ENCODE results near the gene ING4. TPM values are rescaled to one million over a fixed set of nuclear protein-coding genes. Genes with fewer than 3 reads are reported as not detected.

Gene ING4
- total RNA-seq, 6 donors from 2014 or later: 24.3 to 79.6 (median 33.8) TPM

GRCh38 chr12:6646276-6647082, 16.4 kb downstream of the ING4 start:
- Histone ChIP-seq H3K9me3 (no peaks in the 10 kb centered on the region), H3K27ac (peak overlapping the region in 3 of 4 donors; percentile 33 to 78 (median 55)), H3K4me3 (peak overlapping the region in 3 of 4 donors; percentile 37 to 58 (median 51)), H3K36me3 (peaks cover 13 to 35% (median 26%) of the 10 kb centered on the region in 4 donors), H3K27me3 (no peaks in the 10 kb centered on the region), H3K4me1 (peaks cover 6 to 26% (median 17%) of the 10 kb centered on the region in 4 donors)
- WGBS, 2 donors: 71 to 74% methylated on average over 27 to 28 of the region's 28 CpGs
- ATAC-seq (ENCODE audit: low FRiP score in 2 of 2): no peak
- no peak for DNase-seq
- no peak for TF ChIP-seq EP300 (IDR thresholded peaks at IDR 0.05)
- TF ChIP-seq CTCF (IDR thresholded peaks at IDR 0.05): no peak
- no peak for TF ChIP-seq POLR2AphosphoS5 (IDR thresholded peaks at IDR 0.05)
- no peak for TF ChIP-seq POLR2A (IDR thresholded peaks at IDR 0.05)

GRCh38 chr12:6644903-6645302, 18.0 kb downstream of the ING4 start:
- peaks cover 6 to 26% (median 17%) of the 10 kb centered on the region in 4 donors for H3K4me1 ChIP-seq
- ATAC-seq (ENCODE audit: low FRiP score in 2 of 2) (no peak), DNase-seq (no peak)
- TF ChIP-seq POLR2A (IDR thresholded peaks at IDR 0.05) (no peak), EP300 (IDR thresholded peaks at IDR 0.05) (no peak), POLR2AphosphoS5 (IDR thresholded peaks at IDR 0.05) (no peak), CTCF (IDR thresholded peaks at IDR 0.05) (no peak)
- no peaks in the 10 kb centered on the region for H3K9me3 ChIP-seq
- peaks cover 0 to 19% (median 11%) of the 10 kb centered on the region in 4 donors for H3K36me3 ChIP-seq
- H3K4me3 ChIP-seq: no peak overlapping the region
- no peaks in the 10 kb centered on the region for H3K27me3 ChIP-seq
- peak overlapping the region; percentile 45 to 77 (median 65) for H3K27ac ChIP-seq
- WGBS, 2 donors: 53 to 59% methylated on average over 4 to 5 of the region's 5 CpGs

- H3K36me3 ChIP-seq: peaks cover 0 to 12% (median 7%) of the 10 kb centered on the region in 4 donors
- no peak overlapping the region for H3K4me3 ChIP-seq
- WGBS, 2 donors: 48 to 54% methylated on average over 6 of the region's 6 CpGs
- peaks cover 6 to 26% (median 17%) of the 10 kb centered on the region in 4 donors for H3K4me1 ChIP-seq
- H3K9me3 ChIP-seq: no peaks in the 10 kb centered on the region
- DNase-seq (no peak), ATAC-seq (ENCODE audit: low FRiP score in 2 of 2) (peak; percentile 44 to 74)
- peak in 1 of 4 donors; percentile 51 for TF ChIP-seq POLR2A (IDR thresholded peaks at IDR 0.05)
- no peak for TF ChIP-seq CTCF (IDR thresholded peaks at IDR 0.05)
- TF ChIP-seq POLR2AphosphoS5 (IDR thresholded peaks at IDR 0.05): peak in 1 of 2 donors; percentile 11
- no peak for TF ChIP-seq EP300 (IDR thresholded peaks at IDR 0.05)
- H3K27me3 ChIP-seq: no peaks in the 10 kb centered on the region
- H3K27ac ChIP-seq: peak overlapping the region; percentile 45 to 77 (median 65)
Measured at GRCh38 chr12:6644257-6644596, 18.7 kb downstream of the ING4 start.

GRCh38 chr12:6643569-6644256, 19.2 kb downstream of the ING4 start:
- H3K4me3 ChIP-seq: no peak overlapping the region
- no peaks in the 10 kb centered on the region for H3K9me3 ChIP-seq
- H3K27me3 ChIP-seq: no peaks in the 10 kb centered on the region
- no peak for TF ChIP-seq POLR2AphosphoS5 (IDR thresholded peaks at IDR 0.05)
- TF ChIP-seq POLR2A (IDR thresholded peaks at IDR 0.05): no peak
- no peak for TF ChIP-seq CTCF (IDR thresholded peaks at IDR 0.05)
- no peak for TF ChIP-seq EP300 (IDR thresholded peaks at IDR 0.05)
- ATAC-seq (ENCODE audit: low FRiP score in 2 of 2): peak in 1 of 2 donors; percentile 57
- no peak for DNase-seq
- peak overlapping the region; percentile 45 to 65 (median 63) for H3K27ac ChIP-seq
- H3K4me1 ChIP-seq: peaks cover 6 to 26% (median 17%) of the 10 kb centered on the region in 4 donors
- peaks cover 0 to 9% (median 7%) of the 10 kb centered on the region in 4 donors for H3K36me3 ChIP-seq
- 66 to 73% methylated on average over 4 to 6 of the region's 6 CpGs for WGBS, 2 donors

All from upper lobe of left lung (tissue), 6 donors.